Tibial artery (tissue), 4 donors: ENCODE results near the gene C11orf68.
"Not testable (repeated sequence)": the region's sequence is repeated elsewhere in the genome, so short reads cannot be mapped to it uniquely, and the experiment has no call there.

Experiments used
- DNase-seq, 2 donors: peaks; one replicate each; pipeline ENCODE4 v3.0.0-alpha.2; 2019
- H3K27ac ChIP-seq, 2 donors: fragments of 200-600 bp; sonication (generic) in 1 of 2; 1 replicate in 1 of 2; 2 replicates in 1 of 2; pipeline ENCODE4 v1.5.1; 2018 to 2019; ENCODE audit warnings: mild to moderate bottlenecking in 1 of 2
- H3K27me3 ChIP-seq, 2 donors: fragments of 200-600 bp; sonication (generic) in 1 of 2; one replicate each; pipeline versions ENCODE4 v1.5.1 to v1.6.0; 2016 to 2019
- H3K36me3 ChIP-seq, 3 donors: fragments of 200-600 bp; sonication (generic) in 2 of 3; one replicate each; pipeline ENCODE4 v1.5.1; 2016 to 2019; ENCODE audit warnings: mild to moderate bottlenecking in 2 of 3
- H3K4me1 ChIP-seq, 4 donors: fragments of 200-600 bp; sonication (generic) in 2 of 4; 1 replicate in 3 of 4; 2 replicates in 1 of 4; pipeline ENCODE4 v1.5.1; 2016 to 2019
- H3K4me3 ChIP-seq, 2 donors: fragments of 200-600 bp; sonication (generic) in 1 of 2; 1 replicate in 1 of 2; 2 replicates in 1 of 2; pipeline ENCODE4 v1.5.1; 2018 to 2019; ENCODE audit warnings: mild to moderate bottlenecking in 2 of 2
- H3K9me3 ChIP-seq, 3 donors: fragments of 200-600 bp; sonication (generic) in 1 of 3; one replicate each; pipeline ENCODE4 v1.5.1; 2016 to 2019
- intact Hi-C: fragments of 100-400 bp; cut with DNase I; formaldehyde crosslinking; loops from one replicate; pipeline ENCODE4 v1.15.0; 2023; ENCODE audit warnings: low total_unique reads
- TF ChIP-seq, protein P1 (sequence below), 2 experiments: fragments of 200-600 bp in 1 of 2; fragments of 450-650 bp in 1 of 2; IDR thresholded peaks; one replicate each; pipeline ENCODE4 v1.5.1; 2017 to 2019; ENCODE audit warnings: antibody characterized with exemption in 2 of 2, mild to moderate bottlenecking in 1 of 2, moderate library complexity in 1 of 2

C11orf68 gene

DNA sequence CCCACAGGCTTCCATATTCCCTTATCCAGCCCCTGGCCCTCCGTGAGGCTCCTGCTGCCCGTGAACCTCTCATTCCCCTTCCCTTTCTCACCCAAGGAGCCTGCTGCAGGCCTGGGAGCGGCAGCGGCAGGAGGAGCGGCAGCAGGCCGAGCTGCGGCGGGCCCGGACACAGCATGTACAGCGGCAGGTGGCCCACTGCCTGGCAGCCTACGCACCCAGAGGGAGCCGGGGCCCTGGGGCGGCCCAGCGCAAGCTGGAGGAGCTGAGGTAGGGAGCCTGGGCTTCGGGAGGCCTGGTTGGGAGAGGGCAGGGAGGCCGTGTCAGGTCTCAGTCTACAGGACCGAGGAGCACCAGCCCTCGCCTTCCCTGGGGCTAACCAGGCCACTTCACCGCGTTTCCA, 34.6 kb upstream of the C11orf68 start:
- H3K27me3 ChIP-seq: peaks cover 0 to 31% of the 10 kb centered on the region in 2 donors
- intact Hi-C loops: no loop called here
- no peaks in the 10 kb centered on the region for H3K4me1 ChIP-seq
- DNase-seq: no peak
- no peak overlapping the region for H3K27ac ChIP-seq
- TF ChIP-seq, protein P1, sequence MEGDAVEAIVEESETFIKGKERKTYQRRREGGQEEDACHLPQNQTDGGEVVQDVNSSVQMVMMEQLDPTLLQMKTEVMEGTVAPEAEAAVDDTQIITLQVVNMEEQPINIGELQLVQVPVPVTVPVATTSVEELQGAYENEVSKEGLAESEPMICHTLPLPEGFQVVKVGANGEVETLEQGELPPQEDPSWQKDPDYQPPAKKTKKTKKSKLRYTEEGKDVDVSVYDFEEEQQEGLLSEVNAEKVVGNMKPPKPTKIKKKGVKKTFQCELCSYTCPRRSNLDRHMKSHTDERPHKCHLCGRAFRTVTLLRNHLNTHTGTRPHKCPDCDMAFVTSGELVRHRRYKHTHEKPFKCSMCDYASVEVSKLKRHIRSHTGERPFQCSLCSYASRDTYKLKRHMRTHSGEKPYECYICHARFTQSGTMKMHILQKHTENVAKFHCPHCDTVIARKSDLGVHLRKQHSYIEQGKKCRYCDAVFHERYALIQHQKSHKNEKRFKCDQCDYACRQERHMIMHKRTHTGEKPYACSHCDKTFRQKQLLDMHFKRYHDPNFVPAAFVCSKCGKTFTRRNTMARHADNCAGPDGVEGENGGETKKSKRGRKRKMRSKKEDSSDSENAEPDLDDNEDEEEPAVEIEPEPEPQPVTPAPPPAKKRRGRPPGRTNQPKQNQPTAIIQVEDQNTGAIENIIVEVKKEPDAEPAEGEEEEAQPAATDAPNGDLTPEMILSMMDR (IDR thresholded peaks at IDR 0.05): no peak
- no peaks in the 10 kb centered on the region for H3K36me3 ChIP-seq
- H3K4me3 ChIP-seq: no peak overlapping the region
- no peaks in the 10 kb centered on the region for H3K9me3 ChIP-seq

DNA sequence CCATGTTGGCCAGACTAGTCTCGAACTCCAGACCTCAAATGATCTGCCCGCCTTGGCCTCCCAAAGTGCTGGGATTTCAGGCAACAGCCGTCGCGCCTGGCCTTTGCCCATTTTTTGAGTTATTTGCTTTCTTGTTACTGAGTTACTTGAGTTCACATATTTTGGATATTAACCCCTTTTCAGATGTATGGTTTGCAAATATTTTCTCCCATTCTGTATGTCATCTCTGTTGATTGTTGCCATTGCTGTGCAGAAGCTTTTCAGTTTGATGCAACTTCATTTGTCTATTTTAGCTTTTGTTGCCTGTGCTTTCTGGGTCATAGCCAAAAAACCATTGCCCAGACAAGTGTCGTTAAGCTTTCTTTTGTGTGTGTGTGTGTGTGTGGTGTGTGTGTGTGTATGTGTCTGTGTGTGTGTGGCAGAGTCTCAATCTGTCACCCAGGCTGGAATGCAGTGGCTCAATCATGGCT, 33.2 kb upstream of the C11orf68 start:
- H3K27ac ChIP-seq: no peak overlapping the region
- H3K27me3 ChIP-seq: peaks cover 0 to 35% of the 10 kb centered on the region in 2 donors
- TF ChIP-seq, protein P1 (IDR thresholded peaks at IDR 0.05): no peak
- no peak overlapping the region for H3K4me3 ChIP-seq
- intact Hi-C loops: no loop called here
- no peaks in the 10 kb centered on the region for H3K4me1 ChIP-seq
- H3K36me3 ChIP-seq: no peaks in the 10 kb centered on the region
- no peaks in the 10 kb centered on the region for H3K9me3 ChIP-seq
- no peak for DNase-seq

DNA sequence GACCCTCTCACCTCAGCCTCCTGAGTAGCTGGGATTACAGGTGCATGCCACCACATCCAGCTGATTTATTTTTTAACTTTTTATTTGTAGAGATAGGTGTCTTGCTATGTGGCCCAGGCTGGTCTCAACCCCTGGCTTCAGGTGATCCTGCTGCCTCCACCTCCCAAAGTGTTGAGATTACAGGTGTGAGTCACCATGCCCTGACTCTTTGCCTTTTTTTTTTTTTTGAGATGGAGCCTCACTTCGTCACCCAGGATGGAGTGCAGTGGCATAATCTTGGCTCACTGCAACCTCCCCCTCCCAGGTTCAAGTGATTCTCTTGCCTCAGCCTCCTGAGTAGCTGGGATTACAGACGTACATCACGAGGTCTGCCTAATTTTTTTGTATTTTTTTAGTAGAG, 32.8 kb upstream of the C11orf68 start:
- DNase-seq, H3K36me3 ChIP-seq, H3K4me3 ChIP-seq, H3K27ac ChIP-seq, intact Hi-C loops, H3K4me1 ChIP-seq, H3K9me3 ChIP-seq: not testable (repeated sequence)
- peaks cover 0 to 32% of the 10 kb centered on the region in 2 donors for H3K27me3 ChIP-seq

DNA sequence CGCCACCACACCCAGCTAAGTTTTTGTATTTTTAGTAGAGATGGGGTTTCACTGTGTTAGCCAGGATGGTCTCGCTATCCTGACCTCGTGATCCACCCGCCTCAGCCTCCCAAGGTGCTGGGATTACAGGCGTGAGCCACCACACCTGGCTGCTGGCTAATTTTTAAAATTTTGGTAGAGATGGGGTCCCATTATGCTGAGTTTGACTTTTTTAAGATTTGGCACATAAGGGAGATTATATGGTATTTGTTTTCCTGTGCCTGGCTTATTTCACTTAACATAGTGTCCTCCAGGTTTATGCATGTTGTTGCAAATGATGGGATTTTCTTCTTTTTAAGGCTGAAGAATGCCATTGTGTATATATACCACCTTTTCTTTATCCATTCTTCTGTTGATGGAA, 31.8 kb upstream of the C11orf68 start:
- H3K4me3 ChIP-seq, intact Hi-C loops, DNase-seq, H3K9me3 ChIP-seq, H3K27ac ChIP-seq, H3K36me3 ChIP-seq, H3K4me1 ChIP-seq: not testable (repeated sequence)
- H3K27me3 ChIP-seq: peaks cover 0 to 31% of the 10 kb centered on the region in 2 donors

DNA sequence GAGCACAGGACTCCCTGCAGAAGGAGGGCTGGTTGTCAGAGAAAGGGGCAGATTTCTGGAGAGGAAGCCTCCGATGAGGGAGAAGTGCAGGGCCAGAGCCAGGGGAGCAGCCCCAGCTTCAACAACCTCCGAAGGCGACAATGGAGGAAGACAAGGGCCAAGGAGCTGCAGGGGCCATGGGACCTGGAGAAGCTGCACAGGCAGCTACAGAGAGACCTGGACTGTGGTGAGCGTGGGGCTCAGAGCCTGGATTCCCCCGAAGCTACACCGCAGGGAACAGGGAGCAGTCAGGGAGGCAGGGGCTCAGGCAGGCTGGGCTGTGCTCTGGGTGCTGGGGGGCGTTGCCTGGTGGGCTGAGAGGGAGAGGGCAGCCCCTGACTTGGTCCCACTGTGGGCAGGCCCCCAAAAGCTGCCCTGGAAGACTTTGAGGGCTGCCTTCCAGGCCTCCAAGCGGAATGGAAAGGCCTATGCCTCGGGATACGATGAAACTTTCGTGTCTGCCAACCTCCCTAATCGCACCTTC, 28.8 kb upstream of the C11orf68 start:
- intact Hi-C loops: no loop called here
- DNase-seq: no peak
- TF ChIP-seq, protein P1 (IDR thresholded peaks at IDR 0.05): no peak
- Histone ChIP-seq H3K27me3 (peaks cover 0 to 12% of the 10 kb centered on the region in 2 donors), H3K9me3 (no peaks in the 10 kb centered on the region), H3K4me3 (no peak overlapping the region), H3K4me1 (no peaks in the 10 kb centered on the region), H3K27ac (no peak overlapping the region), H3K36me3 (no peaks in the 10 kb centered on the region)

DNA sequence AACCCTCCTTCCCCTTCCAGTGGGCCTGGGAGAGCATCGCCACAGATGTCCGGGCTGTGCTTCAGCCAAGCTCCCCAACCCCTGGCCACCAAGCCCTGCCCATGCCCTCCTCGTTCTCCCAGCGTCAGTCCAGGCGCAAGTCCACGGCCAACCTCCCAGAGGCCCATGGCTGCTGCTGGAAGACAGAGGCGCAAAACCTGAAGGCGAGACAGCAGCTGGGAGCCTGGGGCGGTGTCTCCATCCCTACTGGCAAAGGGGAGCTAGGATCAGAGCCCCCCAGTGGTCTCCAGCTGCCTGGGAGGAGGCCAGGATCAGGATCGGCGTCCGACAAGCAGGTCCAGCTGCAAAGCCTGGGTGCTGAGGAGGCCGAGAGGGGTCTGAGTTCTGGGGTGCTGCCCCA, 28.3 kb upstream of the C11orf68 start:
- H3K36me3 ChIP-seq: no peaks in the 10 kb centered on the region
- DNase-seq: no peak
- intact Hi-C loops: no loop called here
- TF ChIP-seq, protein P1 (IDR thresholded peaks at IDR 0.05): no peak
- H3K9me3 ChIP-seq: no peaks in the 10 kb centered on the region
- no peaks in the 10 kb centered on the region for H3K4me1 ChIP-seq
- H3K4me3 ChIP-seq: no peak overlapping the region
- peaks cover 0 to 12% of the 10 kb centered on the region in 2 donors for H3K27me3 ChIP-seq
- H3K27ac ChIP-seq: no peak overlapping the region

DNA sequence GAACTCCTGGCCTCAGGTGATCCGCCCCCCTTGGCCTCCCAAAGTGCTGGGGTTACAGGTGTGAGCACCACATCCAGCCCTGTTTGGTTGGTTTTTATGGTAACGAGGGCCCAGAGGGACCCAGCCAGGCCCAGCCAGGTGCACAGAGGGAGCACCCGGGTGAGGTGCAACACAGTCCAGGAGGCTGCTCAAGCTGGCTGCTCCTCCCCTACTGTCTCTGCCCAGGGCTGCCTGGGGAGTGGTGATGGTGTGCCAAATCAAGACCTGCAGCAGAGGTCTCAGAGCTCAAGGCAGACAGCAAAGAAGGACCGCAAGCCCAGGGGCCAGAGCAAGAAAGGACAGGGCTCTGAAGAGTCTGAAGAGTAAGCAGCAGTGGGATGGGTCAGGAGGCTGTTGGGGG, 27.8 kb upstream of the C11orf68 start:
- no peaks in the 10 kb centered on the region for H3K9me3 ChIP-seq
- H3K36me3 ChIP-seq: no peaks in the 10 kb centered on the region
- no peak overlapping the region for H3K27ac ChIP-seq
- TF ChIP-seq, protein P1 (IDR thresholded peaks at IDR 0.05): no peak
- no peak for DNase-seq
- peaks cover 0 to 12% of the 10 kb centered on the region in 2 donors for H3K27me3 ChIP-seq
- intact Hi-C loops: no loop called here
- H3K4me3 ChIP-seq: no peak overlapping the region
- no peaks in the 10 kb centered on the region for H3K4me1 ChIP-seq
